ENCODE data around the gene CLINT1.

Gene CLINT1

GRCh38 chr5:157748760-157749461 is 110.0 kb downstream of the CLINT1 start:
- no peak for DNase-seq

- no peak for DNase-seq
Observed at GRCh38 chr5:157747766-157748700, 110.9 kb downstream of the CLINT1 start.

GRCh38 chr5:157747173-157747740 is 111.7 kb downstream of the CLINT1 start:
- no peak for DNase-seq

DNA sequence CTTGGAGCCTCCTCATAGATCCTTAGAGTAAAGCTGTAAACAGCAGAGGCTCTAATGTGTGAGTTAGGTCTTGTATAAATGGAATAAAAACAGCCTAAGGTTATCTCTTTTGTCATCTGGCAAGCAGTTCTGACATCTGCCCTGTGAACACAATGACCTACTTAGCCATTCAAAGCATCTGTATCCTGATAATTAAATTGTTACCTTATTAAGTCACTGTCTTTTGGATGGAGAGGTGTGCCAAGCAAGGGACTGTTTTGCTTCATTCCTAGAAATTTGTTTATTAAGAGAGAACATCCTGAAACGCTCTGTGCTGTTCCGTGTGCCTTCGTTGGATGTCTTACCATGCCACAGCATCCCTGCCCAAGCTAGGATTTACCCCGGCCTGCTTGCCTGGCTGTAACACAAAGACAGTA is 113.9 kb downstream of the CLINT1 start:
- DNase-seq: no peak

GRCh38 chr5:157744051-157745011 is 114.6 kb downstream of the CLINT1 start:
- no peak for DNase-seq

- peak; percentile 69 for DNase-seq
Observed at GRCh38 chr5:157743163-157744050, 115.5 kb downstream of the CLINT1 start, which contains the start of gene LSM11. Gene LSM11 (plus strand): TSS chr5:157743712. CDS start chr5:157743751, 39 bp downstream.

- DNase-seq: no peak
Observed at GRCh38 chr5:157741131-157741530, 117.8 kb downstream of the CLINT1 start.

GRCh38 chr5:157740229-157740610 is 118.7 kb downstream of the CLINT1 start:
- no peak for DNase-seq

DNA sequence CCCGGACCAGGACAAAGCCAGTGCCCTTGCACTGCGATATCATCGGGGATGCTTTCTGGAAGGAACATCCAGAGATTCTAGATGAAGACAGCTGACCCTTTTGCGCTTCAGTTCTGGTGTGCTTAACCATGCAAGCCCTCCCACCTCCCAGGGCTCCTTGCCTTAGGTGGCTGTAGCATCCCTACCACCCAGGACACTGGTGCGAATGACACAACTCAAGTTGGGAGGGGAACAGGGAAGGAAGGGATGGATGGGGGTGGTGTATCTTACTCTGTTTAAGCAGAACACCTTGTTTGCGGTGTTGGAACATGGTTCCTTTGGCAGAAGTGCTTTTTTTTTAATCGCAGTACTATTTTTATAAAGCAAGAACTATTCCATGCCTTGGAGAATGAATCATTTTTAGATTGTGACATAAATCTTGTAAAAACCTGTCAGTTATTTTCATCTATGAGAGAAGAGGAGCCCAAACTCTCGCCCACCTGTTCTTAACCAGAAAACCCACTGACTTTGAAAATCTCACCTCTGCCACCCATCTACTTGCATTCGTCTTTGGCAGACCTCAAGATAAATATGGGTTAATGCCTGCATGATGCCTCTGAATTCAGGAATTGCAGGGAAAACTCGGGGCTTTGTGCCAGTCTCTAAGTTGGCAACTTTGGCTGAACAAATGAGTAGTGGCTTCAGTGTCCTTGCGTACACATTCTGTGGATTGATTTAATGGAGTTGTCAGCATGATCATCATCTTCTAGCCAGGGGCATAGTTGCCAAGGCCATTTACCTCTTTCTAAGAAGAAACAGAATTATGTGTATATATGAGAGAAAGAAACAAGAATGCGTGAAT is 119.3 kb downstream of the CLINT1 start:
- no peak for DNase-seq

- no peak for DNase-seq
Observed at GRCh38 chr5:157735991-157736390, 123.0 kb downstream of the CLINT1 start.
